Measurements from ENCODE around the gene UMOD.
"Not testable (repeated sequence)": the region's sequence is repeated elsewhere in the genome, so short reads cannot be mapped to it uniquely, and the experiment has no call there.

Gene UMOD

GRCh38 chr16:20320592-20320991 lies 31.9 kb downstream of the UMOD start:
- no peak overlapping the region for H2AFZ ChIP-seq (ENCODE audit: low read length, unreplicated experiment)
- no peaks in the 10 kb centered on the region for H3K79me2 ChIP-seq (ENCODE audit: control insufficient read depth, insufficient read depth, low read length, unreplicated experiment)
- H3K36me3 ChIP-seq (ENCODE audit: insufficient read depth, low read length): no peaks in the 10 kb centered on the region
- no peaks in the 10 kb centered on the region for H3K4me1 ChIP-seq (ENCODE audit: control insufficient read depth, insufficient read depth, low read length, unreplicated experiment)
- H3K27ac ChIP-seq (ENCODE audit: low read depth, low read length): no peak overlapping the region
- no peak overlapping the region for H3K4me3 ChIP-seq (ENCODE audit: low read depth, low read length)
- H3K27me3 ChIP-seq (ENCODE audit: insufficient read depth, low read length): no peaks in the 10 kb centered on the region

- H3K79me2 ChIP-seq (ENCODE audit: control insufficient read depth, insufficient read depth, low read length, unreplicated experiment): no peaks in the 10 kb centered on the region
- H3K36me3 ChIP-seq (ENCODE audit: insufficient read depth, low read length): no peaks in the 10 kb centered on the region
- H3K4me3 ChIP-seq (ENCODE audit: low read depth, low read length): no peak overlapping the region
- no peaks in the 10 kb centered on the region for H3K4me1 ChIP-seq (ENCODE audit: control insufficient read depth, insufficient read depth, low read length, unreplicated experiment)
- H2AFZ ChIP-seq (ENCODE audit: low read length, unreplicated experiment): no peak overlapping the region
- H3K27ac ChIP-seq (ENCODE audit: low read depth, low read length): no peak overlapping the region
- no peaks in the 10 kb centered on the region for H3K27me3 ChIP-seq (ENCODE audit: insufficient read depth, low read length)
Observed at GRCh38 chr16:20320178-20320577, 32.3 kb downstream of the UMOD start.

GRCh38 chr16:20319406-20319805 lies 33.1 kb downstream of the UMOD start:
- Histone ChIP-seq H3K4me3 (ENCODE audit: low read depth, low read length) (no peak overlapping the region), H3K4me1 (ENCODE audit: control insufficient read depth, insufficient read depth, low read length, unreplicated experiment) (no peaks in the 10 kb centered on the region), H3K27me3 (ENCODE audit: insufficient read depth, low read length) (no peaks in the 10 kb centered on the region), H2AFZ (ENCODE audit: low read length, unreplicated experiment) (no peak overlapping the region), H3K36me3 (ENCODE audit: insufficient read depth, low read length) (no peaks in the 10 kb centered on the region), H3K79me2 (ENCODE audit: control insufficient read depth, insufficient read depth, low read length, unreplicated experiment) (no peaks in the 10 kb centered on the region), H3K27ac (ENCODE audit: low read depth, low read length) (no peak overlapping the region)

- H3K27ac ChIP-seq (ENCODE audit: low read depth, low read length): no peak overlapping the region
- no peaks in the 10 kb centered on the region for H3K4me1 ChIP-seq (ENCODE audit: control insufficient read depth, insufficient read depth, low read length, unreplicated experiment)
- no peak overlapping the region for H2AFZ ChIP-seq (ENCODE audit: low read length, unreplicated experiment)
- H3K36me3 ChIP-seq (ENCODE audit: insufficient read depth, low read length): no peaks in the 10 kb centered on the region
- H3K4me3 ChIP-seq (ENCODE audit: low read depth, low read length): no peak overlapping the region
- H3K79me2 ChIP-seq (ENCODE audit: control insufficient read depth, insufficient read depth, low read length, unreplicated experiment): no peaks in the 10 kb centered on the region
- H3K27me3 ChIP-seq (ENCODE audit: insufficient read depth, low read length): no peaks in the 10 kb centered on the region
Observed at GRCh38 chr16:20318437-20318836, 34.1 kb downstream of the UMOD start.

DNA sequence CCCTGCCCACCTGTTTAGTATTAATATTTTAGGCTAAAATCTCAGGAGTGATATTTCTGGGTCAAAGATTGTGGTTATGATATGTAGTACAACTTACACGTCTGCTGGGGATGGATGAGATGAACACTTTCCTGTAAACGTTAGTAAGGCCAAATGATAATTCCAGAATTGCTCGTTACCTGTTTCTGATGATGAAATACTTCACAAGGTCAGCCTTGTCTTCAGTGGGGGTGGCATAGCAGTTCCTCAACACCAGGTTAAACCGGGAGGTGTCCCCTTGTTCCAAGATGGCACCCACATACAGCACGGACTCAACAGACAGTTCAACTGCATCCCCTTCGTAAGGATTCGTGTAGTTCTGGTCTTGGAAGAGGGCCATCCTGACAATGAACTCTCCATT lies 34.5 kb downstream of the UMOD start:
- H3K27me3 ChIP-seq (ENCODE audit: insufficient read depth, low read length): no peaks in the 10 kb centered on the region
- H3K79me2 ChIP-seq (ENCODE audit: control insufficient read depth, insufficient read depth, low read length, unreplicated experiment): no peaks in the 10 kb centered on the region
- H3K4me3 ChIP-seq (ENCODE audit: low read depth, low read length): no peak overlapping the region
- no peaks in the 10 kb centered on the region for H3K4me1 ChIP-seq (ENCODE audit: control insufficient read depth, insufficient read depth, low read length, unreplicated experiment)
- no peaks in the 10 kb centered on the region for H3K36me3 ChIP-seq (ENCODE audit: insufficient read depth, low read length)
- no peak overlapping the region for H2AFZ ChIP-seq (ENCODE audit: low read length, unreplicated experiment)
- H3K27ac ChIP-seq (ENCODE audit: low read depth, low read length): no peak overlapping the region

DNA sequence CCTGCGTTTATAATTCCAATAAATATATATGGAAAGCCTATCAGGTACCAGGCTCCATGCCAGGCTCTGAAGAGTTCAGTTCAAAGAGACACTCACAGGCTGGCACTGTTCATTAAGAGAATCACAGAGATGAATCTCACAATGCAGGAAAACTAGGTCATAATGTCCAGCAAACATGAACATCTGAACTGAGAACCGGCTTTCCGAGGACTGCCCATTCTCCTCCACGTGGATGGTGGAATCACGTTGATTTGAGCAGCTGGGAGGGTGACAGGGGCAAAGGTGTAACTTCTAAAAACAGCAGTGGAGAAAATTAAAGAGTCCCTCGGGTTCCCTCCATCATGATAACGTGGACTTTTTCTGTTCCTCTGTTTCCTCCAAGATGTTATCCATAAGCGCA lies 35.4 kb downstream of the UMOD start:
- no peaks in the 10 kb centered on the region for H3K36me3 ChIP-seq (ENCODE audit: insufficient read depth, low read length)
- H3K27ac ChIP-seq (ENCODE audit: low read depth, low read length): no peak overlapping the region
- H3K4me3 ChIP-seq (ENCODE audit: low read depth, low read length): no peak overlapping the region
- H3K27me3 ChIP-seq (ENCODE audit: insufficient read depth, low read length): no peaks in the 10 kb centered on the region
- H3K4me1 ChIP-seq (ENCODE audit: control insufficient read depth, insufficient read depth, low read length, unreplicated experiment): no peaks in the 10 kb centered on the region
- no peak overlapping the region for H2AFZ ChIP-seq (ENCODE audit: low read length, unreplicated experiment)
- H3K79me2 ChIP-seq (ENCODE audit: control insufficient read depth, insufficient read depth, low read length, unreplicated experiment): no peaks in the 10 kb centered on the region

- H3K27me3 ChIP-seq (ENCODE audit: insufficient read depth, low read length): no peaks in the 10 kb centered on the region
- H3K4me1 ChIP-seq (ENCODE audit: control insufficient read depth, insufficient read depth, low read length, unreplicated experiment): no peaks in the 10 kb centered on the region
- no peak overlapping the region for H2AFZ ChIP-seq (ENCODE audit: low read length, unreplicated experiment)
- H3K36me3 ChIP-seq (ENCODE audit: insufficient read depth, low read length): no peaks in the 10 kb centered on the region
- no peaks in the 10 kb centered on the region for H3K79me2 ChIP-seq (ENCODE audit: control insufficient read depth, insufficient read depth, low read length, unreplicated experiment)
- no peak overlapping the region for H3K4me3 ChIP-seq (ENCODE audit: low read depth, low read length)
- H3K27ac ChIP-seq (ENCODE audit: low read depth, low read length): no peak overlapping the region
Observed at GRCh38 chr16:20316715-20317114, 35.8 kb downstream of the UMOD start.

- Histone ChIP-seq H3K36me3 (ENCODE audit: insufficient read depth, low read length) (no peaks in the 10 kb centered on the region), H2AFZ (ENCODE audit: low read length, unreplicated experiment) (no peak overlapping the region), H3K4me1 (ENCODE audit: control insufficient read depth, insufficient read depth, low read length, unreplicated experiment) (no peaks in the 10 kb centered on the region), H3K4me3 (ENCODE audit: low read depth, low read length) (no peak overlapping the region), H3K27ac (ENCODE audit: low read depth, low read length) (no peak overlapping the region), H3K79me2 (ENCODE audit: control insufficient read depth, insufficient read depth, low read length, unreplicated experiment) (no peaks in the 10 kb centered on the region), H3K27me3 (ENCODE audit: insufficient read depth, low read length) (no peaks in the 10 kb centered on the region)
Observed at GRCh38 chr16:20315764-20316163, 36.8 kb downstream of the UMOD start.

DNA sequence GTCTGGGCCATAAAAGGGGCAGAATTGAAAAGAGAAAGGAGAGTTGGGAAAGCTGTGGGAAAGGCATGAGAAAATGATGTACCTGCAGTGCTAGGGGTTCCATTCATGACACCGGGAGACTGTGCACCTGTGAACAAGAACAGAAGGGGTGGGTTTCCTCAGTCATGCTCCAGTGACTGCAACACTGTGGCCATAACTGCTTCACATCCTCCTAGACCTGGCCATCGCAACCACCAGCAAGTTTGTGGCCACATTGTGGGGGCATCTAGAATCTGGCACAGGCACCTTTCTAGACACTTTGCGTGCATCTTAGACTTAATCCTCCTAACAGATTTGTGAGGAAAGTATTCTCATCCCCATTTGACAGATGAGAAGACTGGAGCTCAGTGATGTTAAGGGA lies 37.9 kb downstream of the UMOD start:
- no peaks in the 10 kb centered on the region for H3K79me2 ChIP-seq (ENCODE audit: control insufficient read depth, insufficient read depth, low read length, unreplicated experiment)
- H3K36me3 ChIP-seq (ENCODE audit: insufficient read depth, low read length): no peaks in the 10 kb centered on the region
- no peak overlapping the region for H3K4me3 ChIP-seq (ENCODE audit: low read depth, low read length)
- H3K27me3 ChIP-seq (ENCODE audit: insufficient read depth, low read length): no peaks in the 10 kb centered on the region
- H2AFZ ChIP-seq (ENCODE audit: low read length, unreplicated experiment): no peak overlapping the region
- no peak overlapping the region for H3K27ac ChIP-seq (ENCODE audit: low read depth, low read length)
- H3K4me1 ChIP-seq (ENCODE audit: control insufficient read depth, insufficient read depth, low read length, unreplicated experiment): no peaks in the 10 kb centered on the region

- Histone ChIP-seq H3K27ac (ENCODE audit: low read depth, low read length) (no peak overlapping the region), H3K36me3 (ENCODE audit: insufficient read depth, low read length) (no peaks in the 10 kb centered on the region), H3K79me2 (ENCODE audit: control insufficient read depth, insufficient read depth, low read length, unreplicated experiment) (no peaks in the 10 kb centered on the region), H2AFZ (ENCODE audit: low read length, unreplicated experiment) (no peak overlapping the region), H3K27me3 (ENCODE audit: insufficient read depth, low read length) (no peaks in the 10 kb centered on the region), H3K4me3 (ENCODE audit: low read depth, low read length) (no peak overlapping the region), H3K4me1 (ENCODE audit: control insufficient read depth, insufficient read depth, low read length, unreplicated experiment) (no peaks in the 10 kb centered on the region)
Observed at GRCh38 chr16:20313741-20314140, 38.8 kb downstream of the UMOD start.

GRCh38 chr16:20312536-20313095 lies 39.9 kb downstream of the UMOD start:
- not testable (repeated sequence) for H3K27me3 ChIP-seq (ENCODE audit: insufficient read depth, low read length); H3K27ac ChIP-seq (ENCODE audit: low read depth, low read length); H2AFZ ChIP-seq (ENCODE audit: low read length, unreplicated experiment); H3K36me3 ChIP-seq (ENCODE audit: insufficient read depth, low read length); H3K79me2 ChIP-seq (ENCODE audit: control insufficient read depth, insufficient read depth, low read length, unreplicated experiment); H3K4me3 ChIP-seq (ENCODE audit: low read depth, low read length); H3K4me1 ChIP-seq (ENCODE audit: control insufficient read depth, insufficient read depth, low read length, unreplicated experiment)
